Panc1 (cell line): ENCODE results near the gene USP32.

Source experiments
- CTCF ChIP-seq: fragments of 450-650 bp; IDR thresholded peaks from 2 replicates; pipeline ENCODE4 v1.5.1; 2017; ENCODE audit warnings: mild to moderate bottlenecking
- POLR2AphosphoS5 ChIP-seq: IDR thresholded peaks from 2 replicates; pipeline ENCODE4 v1.6.1; 2012; ENCODE audit warnings: mild to moderate bottlenecking, low read depth, low read length, moderate library complexity
- TF ChIP-seq, protein P1 (sequence below), 2 experiments: IDR thresholded peaks; 2 replicates each; pipeline ENCODE4 v1.6.1; 2011 to 2012; ENCODE audit warnings: low read depth in 2 of 2, control low read depth in 1 of 2, low read length in 1 of 2, mild to moderate bottlenecking in 1 of 2, moderate library complexity in 1 of 2; ENCODE audit not compliant: insufficient read depth in 1 of 2

DNA sequence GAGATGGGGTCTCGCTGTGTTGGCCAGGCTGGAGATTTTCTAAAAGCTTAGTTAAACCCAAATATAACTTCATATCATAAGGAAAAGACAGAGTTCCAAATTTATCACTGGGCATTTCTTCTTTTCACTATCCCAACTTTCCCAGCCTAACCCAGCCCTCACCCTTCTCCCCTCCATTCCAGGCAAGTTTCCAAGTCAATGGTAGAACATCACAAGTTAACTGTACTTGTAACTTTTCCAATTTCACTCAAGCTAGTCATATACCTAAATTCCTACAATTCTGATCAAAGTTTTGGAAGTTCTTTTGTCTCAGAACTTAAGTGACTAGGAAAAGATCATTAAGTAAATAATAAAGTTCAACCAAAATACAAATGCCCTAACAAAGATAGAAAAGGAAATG is 61.2 kb downstream of the USP32 start:
- no peak for TF ChIP-seq CTCF
- TF ChIP-seq, protein P1, sequence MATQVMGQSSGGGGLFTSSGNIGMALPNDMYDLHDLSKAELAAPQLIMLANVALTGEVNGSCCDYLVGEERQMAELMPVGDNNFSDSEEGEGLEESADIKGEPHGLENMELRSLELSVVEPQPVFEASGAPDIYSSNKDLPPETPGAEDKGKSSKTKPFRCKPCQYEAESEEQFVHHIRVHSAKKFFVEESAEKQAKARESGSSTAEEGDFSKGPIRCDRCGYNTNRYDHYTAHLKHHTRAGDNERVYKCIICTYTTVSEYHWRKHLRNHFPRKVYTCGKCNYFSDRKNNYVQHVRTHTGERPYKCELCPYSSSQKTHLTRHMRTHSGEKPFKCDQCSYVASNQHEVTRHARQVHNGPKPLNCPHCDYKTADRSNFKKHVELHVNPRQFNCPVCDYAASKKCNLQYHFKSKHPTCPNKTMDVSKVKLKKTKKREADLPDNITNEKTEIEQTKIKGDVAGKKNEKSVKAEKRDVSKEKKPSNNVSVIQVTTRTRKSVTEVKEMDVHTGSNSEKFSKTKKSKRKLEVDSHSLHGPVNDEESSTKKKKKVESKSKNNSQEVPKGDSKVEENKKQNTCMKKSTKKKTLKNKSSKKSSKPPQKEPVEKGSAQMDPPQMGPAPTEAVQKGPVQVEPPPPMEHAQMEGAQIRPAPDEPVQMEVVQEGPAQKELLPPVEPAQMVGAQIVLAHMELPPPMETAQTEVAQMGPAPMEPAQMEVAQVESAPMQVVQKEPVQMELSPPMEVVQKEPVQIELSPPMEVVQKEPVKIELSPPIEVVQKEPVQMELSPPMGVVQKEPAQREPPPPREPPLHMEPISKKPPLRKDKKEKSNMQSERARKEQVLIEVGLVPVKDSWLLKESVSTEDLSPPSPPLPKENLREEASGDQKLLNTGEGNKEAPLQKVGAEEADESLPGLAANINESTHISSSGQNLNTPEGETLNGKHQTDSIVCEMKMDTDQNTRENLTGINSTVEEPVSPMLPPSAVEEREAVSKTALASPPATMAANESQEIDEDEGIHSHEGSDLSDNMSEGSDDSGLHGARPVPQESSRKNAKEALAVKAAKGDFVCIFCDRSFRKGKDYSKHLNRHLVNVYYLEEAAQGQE (IDR thresholded peaks at IDR 0.05; ENCODE audit: insufficient read depth in 1 of 2, low read depth in 2 of 2, low read length in 1 of 2), result no peak
- no peak for TF ChIP-seq POLR2AphosphoS5
